Midbrain (tissue), 1 donor: ENCODE data around the gene FRMD8.

Experiments used
- DNase-seq: peaks from one replicate; lab custom pipeline; 2025; lab: John Stamatoyannopoulos, UW

FRMD8 gene

DNA sequence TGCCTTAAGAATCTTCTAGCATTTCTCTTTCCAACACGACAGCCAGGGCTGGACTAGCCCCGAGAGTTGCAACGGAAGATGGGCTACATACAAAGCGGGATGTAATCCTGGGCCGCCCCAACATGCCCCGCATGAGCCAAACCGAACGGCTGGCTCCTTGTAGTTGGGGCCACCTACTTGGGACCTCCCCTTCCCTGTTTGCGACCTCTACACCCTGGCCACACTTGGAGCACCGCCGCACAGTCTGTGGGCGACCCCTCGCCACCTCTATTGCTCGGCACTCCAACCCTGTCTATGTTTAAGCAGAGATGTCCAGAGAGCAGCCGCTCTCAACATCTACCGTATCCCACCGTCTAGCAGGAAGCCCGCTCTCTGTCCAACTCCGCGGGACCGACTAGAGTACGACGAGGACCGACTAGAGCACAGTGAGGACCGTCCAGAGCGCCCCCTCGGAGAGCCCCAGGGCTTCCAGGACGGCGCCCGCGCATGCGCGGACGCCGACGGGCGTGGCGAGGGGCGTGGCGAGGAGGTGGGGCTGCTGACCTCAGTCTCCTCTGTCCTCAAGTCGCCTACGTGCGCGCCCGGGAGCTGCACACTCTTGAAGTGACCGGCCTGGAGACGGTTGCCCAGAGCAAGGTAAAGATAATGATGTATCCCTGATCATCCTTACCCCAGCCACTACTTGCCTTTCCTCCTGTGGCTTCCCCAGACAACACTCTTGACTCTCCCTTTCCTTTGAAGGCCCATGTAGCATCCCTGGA is 68.4 kb downstream of the FRMD8 start:
- DNase-seq, result peak; percentile 93

- no peak for DNase-seq
Observed at GRCh38 chr11:65456418-65456817, 70.0 kb downstream of the FRMD8 start.

- DNase-seq, result no peak
Observed at GRCh38 chr11:65459552-65459951, 73.1 kb downstream of the FRMD8 start.
